AG04450 (cell line): Measurements from ENCODE around the gene MSRB3. TPM values are rescaled to one million over a fixed set of nuclear protein-coding genes. Genes with fewer than 3 reads are reported as not detected.
A peak's percentile ranks its signal among the peaks of the same experiment; 100 is the strongest.

Source experiments
- CTCF ChIA-PET: fragments of 300-600, 350-600 bp; formaldehyde crosslinking; extraction: SDS; loops from one replicate; lab custom pipeline; 2022; ENCODE audit warnings: antibody characterized with exemption, inconsistent platforms; lab: Charles Lee
- POLR2A ChIA-PET: fragments of 350-600 bp; formaldehyde crosslinking; extraction: SDS; loops from one replicate; lab custom pipeline; 2021; ENCODE audit warnings: antibody characterized with exemption, inconsistent platforms; lab: Yijun Ruan, JAX
- DNase-seq: peaks from one replicate; pipeline ENCODE4 v3.0.0-alpha.2; 2011; ENCODE audit warnings: low read depth, low spot score
- H3K27ac ChIP-seq: one replicate; pipeline ENCODE4 v1.5.1; 2012; ENCODE audit warnings: low read depth, low read length, control low read depth
- H3K27me3 ChIP-seq: one replicate; pipeline ENCODE4 v1.6.0; 2012; ENCODE audit warnings: low read length; ENCODE audit not compliant: control insufficient read depth, insufficient read depth
- H3K4me3 ChIP-seq: 2 replicates; pipeline ENCODE4 v1.5.1; 2011; ENCODE audit warnings: mild to moderate bottlenecking, low read depth, low read length, control low read depth
- H3K9me3 ChIP-seq: 2 replicates; pipeline ENCODE4 v1.5.1; 2012; ENCODE audit warnings: low read length; ENCODE audit not compliant: control insufficient read depth, insufficient read depth
- polyA plus RNA-seq: library from polyadenylated mRNA; depleted of rRNA; stranded (reverse); fragments of >200 nt; gene quantifications from 2 replicates; pipeline ENCODE4 v1.2.3, GENCODE V29; 2011
- TF ChIP-seq, protein P1 (sequence below): IDR thresholded peaks from 2 replicates; pipeline ENCODE4 v1.5.1; 2011; ENCODE audit warnings: low read depth, low read length, control low read depth, inconsistent platforms

MSRB3 gene
- polyA plus RNA-seq, 1 experiment: 75.6 TPM

- no peaks in the 10 kb centered on the region for H3K9me3 ChIP-seq
- DNase-seq: peak; percentile 15
- POLR2A ChIA-PET: no interaction called here
- H3K27me3 ChIP-seq: no peaks in the 10 kb centered on the region
- H3K4me3 ChIP-seq: no peak overlapping the region
- H3K27ac ChIP-seq: no peak overlapping the region
- TF ChIP-seq, protein P1, sequence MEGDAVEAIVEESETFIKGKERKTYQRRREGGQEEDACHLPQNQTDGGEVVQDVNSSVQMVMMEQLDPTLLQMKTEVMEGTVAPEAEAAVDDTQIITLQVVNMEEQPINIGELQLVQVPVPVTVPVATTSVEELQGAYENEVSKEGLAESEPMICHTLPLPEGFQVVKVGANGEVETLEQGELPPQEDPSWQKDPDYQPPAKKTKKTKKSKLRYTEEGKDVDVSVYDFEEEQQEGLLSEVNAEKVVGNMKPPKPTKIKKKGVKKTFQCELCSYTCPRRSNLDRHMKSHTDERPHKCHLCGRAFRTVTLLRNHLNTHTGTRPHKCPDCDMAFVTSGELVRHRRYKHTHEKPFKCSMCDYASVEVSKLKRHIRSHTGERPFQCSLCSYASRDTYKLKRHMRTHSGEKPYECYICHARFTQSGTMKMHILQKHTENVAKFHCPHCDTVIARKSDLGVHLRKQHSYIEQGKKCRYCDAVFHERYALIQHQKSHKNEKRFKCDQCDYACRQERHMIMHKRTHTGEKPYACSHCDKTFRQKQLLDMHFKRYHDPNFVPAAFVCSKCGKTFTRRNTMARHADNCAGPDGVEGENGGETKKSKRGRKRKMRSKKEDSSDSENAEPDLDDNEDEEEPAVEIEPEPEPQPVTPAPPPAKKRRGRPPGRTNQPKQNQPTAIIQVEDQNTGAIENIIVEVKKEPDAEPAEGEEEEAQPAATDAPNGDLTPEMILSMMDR: no peak
- CTCF ChIA-PET: interaction anchor here (0.8 to 1.4 kb wide), 3 partner anchors 14 to 716 kb away, joined by 3 to 4 read pairs (median 4); no protein-coding TSS in a partner anchor
Observed at GRCh38 chr12:65372574-65372973, 94.1 kb downstream of the MSRB3 start.

- POLR2A ChIA-PET: no interaction called here
- H3K27me3 ChIP-seq: no peaks in the 10 kb centered on the region
- no peaks in the 10 kb centered on the region for H3K9me3 ChIP-seq
- TF ChIP-seq, protein P1: no peak
- no peak for DNase-seq
- CTCF ChIA-PET: no interaction called here
- H3K27ac ChIP-seq: no peak overlapping the region
- H3K4me3 ChIP-seq: no peak overlapping the region
Observed at GRCh38 chr12:65384240-65384639, 105.8 kb downstream of the MSRB3 start.

DNA sequence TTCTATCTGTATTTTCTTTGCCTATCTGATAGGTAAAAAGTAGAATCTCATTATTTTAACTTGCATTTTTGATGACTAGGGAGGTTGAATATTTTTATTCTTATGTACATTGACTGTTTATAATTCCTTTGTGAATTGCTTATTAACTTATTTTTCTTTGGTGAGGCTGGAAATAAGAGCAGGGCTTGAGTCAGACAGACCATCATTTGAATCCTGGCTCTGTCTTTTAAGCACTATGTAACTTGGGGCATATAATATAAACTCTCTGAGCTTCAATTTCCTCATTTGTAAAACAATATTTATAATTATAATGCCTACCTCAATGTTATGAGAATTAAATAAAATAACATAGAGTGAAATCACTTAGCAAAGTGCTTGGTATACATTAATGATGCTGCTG, 108.9 kb downstream of the MSRB3 start:
- ChIA-PET POLR2A (no interaction called here), CTCF (no interaction called here)
- TF ChIP-seq, protein P1: no peak
- no peaks in the 10 kb centered on the region for H3K27me3 ChIP-seq
- H3K9me3 ChIP-seq: no peaks in the 10 kb centered on the region
- no peak overlapping the region for H3K4me3 ChIP-seq
- no peak overlapping the region for H3K27ac ChIP-seq
- peak; percentile 10 for DNase-seq

- no peak overlapping the region for H3K4me3 ChIP-seq
- CTCF ChIA-PET: interaction anchor here (1.0 kb wide), 1 partner anchor 83 kb away, joined by 4 read pairs; no protein-coding TSS in a partner anchor
Observed at GRCh38 chr12:65389436-65389835, 111.0 kb downstream of the MSRB3 start.

GRCh38 chr12:65391711-65392110, 113.2 kb downstream of the MSRB3 start:
- no peak overlapping the region for H3K27ac ChIP-seq
- H3K9me3 ChIP-seq: peaks cover 2% of the 10 kb centered on the region; the same call in 1 of the 2 replicates
- TF ChIP-seq, protein P1: no peak
- no peak overlapping the region for H3K4me3 ChIP-seq
- POLR2A ChIA-PET: no interaction called here
- no peak for DNase-seq
- no peaks in the 10 kb centered on the region for H3K27me3 ChIP-seq
- CTCF ChIA-PET: interaction anchor here (1.2 kb wide), 1 partner anchor 18 kb away, joined by 4 read pairs; no protein-coding TSS in a partner anchor

More at GRCh38 chr12:65389436-65389835, 111.0 kb downstream of the MSRB3 start:
- Histone ChIP-seq H3K9me3 (peaks cover 2% of the 10 kb centered on the region; the same call in 1 of the 2 replicates), H3K27me3 (no peaks in the 10 kb centered on the region), H3K27ac (no peak overlapping the region)
- TF ChIP-seq, protein P1: no peak
- no peak for DNase-seq
- POLR2A ChIA-PET: no interaction called here
